K562 (cell line): ENCODE measurements around the gene CLASP1. TPM values are rescaled to one million over a fixed set of nuclear protein-coding genes. Genes with fewer than 3 reads are reported as not detected.

Source experiments
- ARID1B ChIP-seq: fragments of 450-650 bp; IDR thresholded peaks from 2 replicates; pipeline ENCODE4 v1.6.1; 2016; ENCODE audit warnings: antibody characterized with exemption, mild to moderate bottlenecking, inconsistent platforms
- ATF7 ChIP-seq: fragments of 450-650 bp; IDR thresholded peaks from 2 replicates; pipeline ENCODE4 v1.7.1; 2014; ENCODE audit warnings: mild to moderate bottlenecking, moderate library complexity
- CREBBP ChIP-seq: IDR thresholded peaks from one replicate; pipeline ENCODE4 v1.6.1; 2012; ENCODE audit warnings: low read depth, mild to moderate bottlenecking, control low read depth, inconsistent platforms, low read length
- DPF2 ChIP-seq: fragments of 450-650 bp; IDR thresholded peaks from 2 replicates; pipeline ENCODE4 v1.6.1; 2016
- ELF1 ChIP-seq: fragments of 200-800 bp; sonication (Bioruptor generic); IDR thresholded peaks from 2 replicates; pipeline ENCODE4 v1.6.1; 2016; ENCODE audit warnings: missing genetic modification characterization, missing compliant biosample characterization
- ESRRA ChIP-seq: fragments of 450-650 bp; IDR thresholded peaks from 2 replicates; pipeline ENCODE4 v1.6.1; 2014; ENCODE audit warnings: low read depth, mild to moderate bottlenecking, moderate library complexity, borderline replicate concordance
- EWSR1 ChIP-seq: fragments of 450-650 bp; IDR thresholded peaks from 2 replicates; pipeline ENCODE4 v1.6.1; 2018; ENCODE audit warnings: borderline replicate concordance, mild to moderate bottlenecking, low read depth, moderate library complexity; ENCODE audit not compliant: partially characterized antibody
- HDGF ChIP-seq: fragments of 450-650 bp; IDR thresholded peaks from 2 replicates; pipeline ENCODE4 v1.6.1; 2016
- HNRNPK ChIP-seq: fragments of 200-400 bp; formaldehyde crosslinking; IDR thresholded peaks from one replicate; pipeline ENCODE4 v1.6.1; 2018; ENCODE audit warnings: mild to moderate bottlenecking, low read depth, low read length; ENCODE audit not compliant: poor library complexity, severe bottlenecking
- JUNB ChIP-seq: fragments of 450-650 bp; formaldehyde crosslinking; conservative IDR thresholded peaks from 2 replicates; pipeline ENCODE4 v1.4.0; 2020; ENCODE audit warnings: mild to moderate bottlenecking
- MITF ChIP-seq: IDR thresholded peaks from 2 replicates; pipeline ENCODE4 v1.6.1; 2014; ENCODE audit warnings: antibody characterized with exemption
- NCOA4 ChIP-seq: fragments of 450-650 bp; IDR thresholded peaks from 2 replicates; pipeline ENCODE4 v1.6.1; 2018; ENCODE audit warnings: mild to moderate bottlenecking; ENCODE audit not compliant: partially characterized antibody
- NFE2 ChIP-seq: IDR thresholded peaks from 2 replicates; pipeline ENCODE4 v1.6.1; 2014; ENCODE audit warnings: antibody characterized with exemption, low read depth
- NRF1 ChIP-seq, 2 experiments: fragments of 450-650 bp; IDR thresholded peaks in 1 of 2; conservative IDR thresholded peaks in 1 of 2; 2 replicates each; pipeline ENCODE4 v1.6.1; 2014; ENCODE audit warnings: mild to moderate bottlenecking in 2 of 2
- PPARD ChIP-seq: fragments of 250-450 bp; sonication (Bioruptor Pico); IDR thresholded peaks from 2 replicates; pipeline ENCODE4 v1.8.0; 2022; ENCODE audit warnings: inconsistent platforms, mild to moderate bottlenecking, moderate library complexity
- SMARCA4 ChIP-seq: fragments of 450-650 bp; IDR thresholded peaks from 2 replicates; pipeline ENCODE4 v1.6.1; 2016
- TAL1 ChIP-seq: fragments of 450-650 bp; IDR thresholded peaks from 2 replicates; pipeline ENCODE4 v1.6.1; 2016; ENCODE audit warnings: mild to moderate bottlenecking
- YY1 ChIP-seq, 3 experiments: IDR thresholded peaks; 2 replicates each; pipeline ENCODE4 v1.6.1; 2011; ENCODE audit warnings: low read length in 2 of 3, mild to moderate bottlenecking in 2 of 3, moderate library complexity in 2 of 3, borderline replicate concordance in 1 of 3, control low read depth in 1 of 3, low read depth in 1 of 3; ENCODE audit not compliant: insufficient read depth in 3 of 3, insufficient replicate concordance in 2 of 3, control insufficient read depth in 1 of 3, insufficient read length in 1 of 3; ENCODE audit errors: extremely low read depth in 1 of 3
- ZBTB43 ChIP-seq: sonication (generic); formaldehyde crosslinking; IDR thresholded peaks from 2 replicates; pipeline ENCODE4 v1.8.0; 2023; ENCODE audit warnings: mild to moderate bottlenecking, missing genetic modification reagents
- ZBTB7A ChIP-seq: IDR thresholded peaks from 2 replicates; pipeline ENCODE4 v1.6.1; 2011; ENCODE audit warnings: low read depth, mild to moderate bottlenecking, low read length, moderate library complexity, borderline replicate concordance; ENCODE audit not compliant: control insufficient read depth
- ZKSCAN8 ChIP-seq: fragments of 200-800 bp; sonication (Bioruptor generic); IDR thresholded peaks from 2 replicates; pipeline ENCODE4 v1.6.1; 2016; ENCODE audit warnings: missing genetic modification characterization, missing compliant biosample characterization
- ZNF232 ChIP-seq: sonication (generic); formaldehyde crosslinking; IDR thresholded peaks from 2 replicates; pipeline ENCODE4 v1.8.0; 2022; ENCODE audit warnings: mild to moderate bottlenecking, missing genetic modification reagents
- ZNF239 ChIP-seq: fragments of 250-450 bp; sonication (Bioruptor Pico); IDR thresholded peaks from 2 replicates; pipeline ENCODE4 v1.4.0; 2020; ENCODE audit warnings: mild to moderate bottlenecking
- ZNF384 ChIP-seq: IDR thresholded peaks from 2 replicates; pipeline ENCODE4 v1.6.1; 2012; ENCODE audit warnings: low read depth, low read length, improper control_type of control experiment
- ZNF41 ChIP-seq: fragments of 250-450 bp; sonication (Bioruptor Pico); conservative IDR thresholded peaks from 2 replicates; pipeline ENCODE4 v1.4.0; 2020; ENCODE audit warnings: mild to moderate bottlenecking
- ZNF551 ChIP-seq: fragments of 250-450 bp; sonication (Bioruptor Pico); IDR thresholded peaks from 2 replicates; pipeline ENCODE4 v1.5.0; 2021; ENCODE audit warnings: mild to moderate bottlenecking, moderate library complexity
- polyA plus RNA-seq, 8 experiments: library from polyadenylated mRNA; depleted of rRNA in 4 of 8; stranded (reverse) in 5 of 8; unstranded in 3 of 8; fragments of >200 nt; fragmentation: Nextera tagmentation in 2 of 8; fragmentation: Illumina TruSeq in 1 of 8; extraction: Ambion mirVana in 2 of 8; extraction: Trizol in 1 of 8; gene quantifications; 2 replicates each; pipeline versions ENCODE4 v1.2.1 to v1.2.3, GENCODE V29; 2011 to 2014; ENCODE audit warnings: inconsistent platforms in 1 of 8, missing spikeins in 1 of 8
- total RNA-seq, 7 experiments: library from RNA; depleted of rRNA in 6 of 7; stranded (reverse); fragments of >200 nt in 6 of 7; fragmentation: Illumina TruSeq in 2 of 7; extraction: Trizol in 2 of 7; gene quantifications; 2 replicates each; pipeline versions ENCODE4 v1.2.1 to v1.2.3, GENCODE V29; 2011 to 2021; ENCODE audit warnings: low replicate concordance in 1 of 7

CLASP1 gene
- total and polyA plus RNA-seq, 9 of the 15 experiments (the other 6 are each of a cell fraction or from before 2014, with no cell fraction given) = 1.7 to 40.3 (median 20.7) TPM

- TF ChIP-seq PPARD (CRISPR knock-in tag) (no peak), YY1 (IDR thresholded peaks at IDR 0.05; ENCODE audit: borderline replicate concordance in 1 of 3, control insufficient read depth in 1 of 3, extremely low read depth in 1 of 3, insufficient read depth in 3 of 3, insufficient read length in 1 of 3, insufficient replicate concordance in 2 of 3, low read depth in 1 of 3, low read length in 2 of 3) (peak in 1 of 3 experiments; percentile 20), ZNF239 (CRISPR knock-in tag) (no peak), SMARCA4 (peak; percentile 95), NFE2 (peak; percentile 42; the same call in 1 of the 2 replicates), HDGF (no peak), DPF2 (peak; percentile 97), NRF1 (conservative IDR thresholded peaks at IDR 0.05 in 1 of 2, IDR thresholded peaks at IDR 0.05 in 1 of 2) (0 out of 4 replicates have a peak, but pooled peaks of 1 of the 2 experiments have one; percentile 19), ZNF384 (peak; percentile 50; the same call in 1 of the 2 replicates), ELF1 (tag) (peak; percentile 68; the same call in 1 of the 2 replicates), ZBTB7A (no peak), NCOA4 (no peak), ATF7 (peak; percentile 83), ZNF41 (no peak), ZKSCAN8 (peak; percentile 89; the same call in 1 of the 2 replicates), ESRRA (peak; percentile 91), JUNB (CRISPR knock-in tag) (no peak), ZNF232 (CRISPR knock-in tag) (no peak), CREBBP (no peak), HNRNPK (no peak), MITF (peak; percentile 26; the same call in 1 of the 2 replicates), ZBTB43 (CRISPR knock-in tag) (no peak), TAL1 (peak; percentile 95), ARID1B (peak; percentile 97), ZNF551 (CRISPR knock-in tag) (no peak), EWSR1 (no peak)
These were observed 52.8 kb downstream of the CLASP1 start (continued) for GRCh38 chr2:121596221-121597080.
